HG02870 (cell line): ENCODE results near the gene CHDH.

Source experiments
- ATAC-seq: cut with Tn5 transposase; IDR thresholded peaks from one replicate; pipeline ENCODE4 v1.9.1; 2021; ENCODE audit warnings: mild to moderate bottlenecking, moderate library complexity; ENCODE audit not compliant: unreplicated experiment

The CHDH gene

DNA sequence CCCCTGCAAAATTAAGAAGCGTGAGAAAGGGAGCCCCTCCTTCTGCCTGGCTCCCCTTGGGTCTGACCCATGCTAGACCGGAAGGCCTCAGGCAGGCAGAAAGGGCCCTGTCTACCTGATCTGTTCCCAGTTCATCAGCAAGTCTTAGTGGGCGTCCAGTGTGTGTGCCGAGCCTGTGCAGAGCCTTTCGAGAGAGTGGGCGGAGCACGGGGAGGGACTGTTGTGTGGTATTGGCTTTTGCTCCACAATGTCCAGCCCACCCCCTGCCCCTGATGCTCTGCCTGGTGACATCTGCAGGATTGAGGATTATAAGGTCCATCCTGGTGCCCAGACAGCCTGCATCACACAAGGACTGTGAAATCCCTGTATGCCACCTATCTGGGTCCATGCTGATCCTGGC, 82.9 kb downstream of the CHDH start:
- ATAC-seq, result no peak
